ENCODE measurements around the gene FLT4. TPM values are rescaled to one million over a fixed set of nuclear protein-coding genes. Genes with fewer than 3 reads are reported as not detected.

FLT4 gene
- total RNA-seq = 39.1 TPM

DNA sequence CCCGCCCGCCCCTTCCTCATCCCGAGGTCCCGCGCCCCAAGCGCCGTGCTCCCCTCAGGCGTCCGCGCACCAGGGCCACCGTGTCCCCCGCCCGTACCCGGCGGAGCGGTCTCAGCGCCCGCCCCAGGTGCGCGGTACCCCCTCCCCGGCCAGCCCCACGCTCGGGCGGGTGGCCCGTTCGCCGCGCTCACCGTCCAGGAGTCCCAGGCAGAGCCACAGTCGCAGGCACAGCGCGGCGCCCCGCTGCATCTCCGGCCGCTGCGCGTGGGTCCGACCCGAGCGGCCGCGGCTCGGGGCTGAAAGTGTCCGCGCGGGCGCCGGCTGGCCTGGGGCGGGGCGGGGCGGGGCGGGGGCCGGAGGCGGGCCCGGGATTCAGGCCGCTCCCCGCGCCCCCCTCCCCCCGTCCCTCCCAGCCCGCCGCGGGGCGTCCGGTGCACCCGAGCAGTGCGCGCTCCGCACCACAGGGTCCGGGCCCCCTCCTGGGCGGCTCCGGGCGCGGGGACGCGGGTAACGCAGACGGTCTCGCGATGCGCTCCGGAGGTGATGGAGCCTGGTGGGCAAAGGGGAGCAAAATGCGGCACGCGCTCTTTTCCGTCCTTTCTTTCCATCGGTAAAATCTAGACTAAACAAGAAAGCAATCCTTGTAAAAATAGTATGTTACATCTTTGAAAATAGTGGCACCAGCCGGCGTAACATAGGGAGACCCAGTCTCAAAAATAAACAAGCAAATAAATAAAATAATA lies at the start of gene FLT4:
FLT4 (minus strand) TSS at position 304 of the 743 bp plus-strand sequence; CDS start at position 249, 55 bp downstream.

DNA sequence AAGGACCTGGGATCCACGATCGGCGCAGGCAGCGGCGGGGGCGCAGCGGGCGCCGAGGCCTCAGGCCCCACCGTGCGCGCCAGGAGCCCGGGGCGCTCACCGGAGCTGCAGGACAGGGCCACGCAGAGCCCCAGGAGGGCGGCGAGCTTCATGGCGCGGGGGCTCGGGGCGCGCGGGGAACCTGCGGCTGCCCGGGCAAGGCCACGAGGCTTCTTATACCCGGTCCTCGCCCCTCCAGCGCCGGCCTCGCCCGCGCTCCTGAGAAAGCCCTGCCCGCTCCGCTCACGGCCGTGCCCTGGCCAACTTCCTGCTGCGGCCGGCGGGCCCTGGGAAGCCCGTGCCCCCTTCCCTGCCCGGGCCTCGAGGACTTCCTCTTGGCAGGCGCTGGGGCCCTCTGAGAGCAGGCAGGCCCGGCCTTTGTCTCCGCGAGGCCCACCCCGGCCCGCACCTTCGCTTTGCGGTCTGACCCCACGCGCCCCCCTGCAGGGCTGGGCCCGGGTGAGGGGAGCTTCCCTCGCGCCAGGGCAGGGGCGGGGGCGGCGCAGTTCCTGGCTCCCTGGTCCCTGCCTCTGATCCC lies 58.0 kb downstream of the FLT4 start, which contains the start of gene SCGB3A1:
SCGB3A1 (minus strand) TSS at position 189 of the 577 bp plus-strand sequence; CDS start at position 152, 37 bp downstream.

Other genes starting within 250 kb of the FLT4 start
- gene CNOT6, start 155.2 kb downstream of the FLT4 start, total RNA-seq = 36.4 TPM
- 0.88 TPM for gene SCGB3A1, start 58.1 kb downstream of the FLT4 start, total RNA-seq
- not detected for gene OR2Y1, start 90.5 kb upstream of the FLT4 start, total RNA-seq
- gene MGAT1, start 153.2 kb upstream of the FLT4 start, total RNA-seq = 103 TPM
- 33.6 TPM for gene ZFP62, start 211.7 kb upstream of the FLT4 start, total RNA-seq
- 0.47 TPM for gene BTNL8, start 249.6 kb upstream of the FLT4 start, total RNA-seq

Measured in metanephros (tissue), 1 donor.